ENCODE data around the gene ANKRD29. TPM values are rescaled to one million over a fixed set of nuclear protein-coding genes. Genes with fewer than 3 reads are reported as not detected.

The ANKRD29 gene
- total and polyA plus RNA-seq, 2 experiments from 2014 or later: 6.6 to 36.6 TPM

DNA sequence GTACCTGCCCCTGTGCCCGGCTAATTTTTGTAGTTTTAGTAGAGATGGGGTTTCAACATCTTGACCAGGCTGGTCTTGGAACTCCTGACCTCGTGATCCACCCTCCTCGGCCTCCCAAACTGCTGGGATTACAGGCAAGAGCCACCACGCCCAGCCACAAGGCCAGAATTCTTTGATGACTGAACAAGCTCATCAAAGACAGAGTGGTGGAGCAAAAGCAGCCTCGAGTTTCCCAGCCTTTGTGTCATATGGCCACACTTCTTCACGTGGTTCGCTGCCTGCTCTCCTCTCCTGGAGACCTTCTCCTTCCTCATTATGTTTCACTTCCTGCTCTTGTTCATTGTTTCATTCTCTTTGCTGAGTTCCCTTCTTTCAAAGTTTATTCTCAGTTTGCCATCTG is 66.5 kb downstream of the ANKRD29 start:
- DNase-seq (ENCODE audit: low spot score) (no peak), ATAC-seq (no peak)
- Histone ChIP-seq H3K9me2 (ENCODE audit: insufficient read depth) (no peaks in the 10 kb centered on the region), H3K27ac (ENCODE audit: low read depth) (no peak overlapping the region), H3K4me3 (no peak overlapping the region), H4K20me1 (replicated peaks; ENCODE audit: insufficient read depth) (no peaks in the 10 kb centered on the region), H3K4me2 (no peak overlapping the region), H3K27me3 (ENCODE audit: insufficient read depth) (no peaks in the 10 kb centered on the region), H2AFZ (no peak overlapping the region; the same call in 1 of the 2 replicates), H3K4me1 (ENCODE audit: insufficient read depth) (no peaks in the 10 kb centered on the region; the same call in 1 of the 2 replicates), H3K79me2 (replicated peaks; ENCODE audit: insufficient read depth) (no peaks in the 10 kb centered on the region), H3K36me3 (ENCODE audit: insufficient read depth) (no peaks in the 10 kb centered on the region), H3F3A (replicated peaks; ENCODE audit: low read depth) (no peaks in the 10 kb centered on the region)
- TF ChIP-seq, protein P1, sequence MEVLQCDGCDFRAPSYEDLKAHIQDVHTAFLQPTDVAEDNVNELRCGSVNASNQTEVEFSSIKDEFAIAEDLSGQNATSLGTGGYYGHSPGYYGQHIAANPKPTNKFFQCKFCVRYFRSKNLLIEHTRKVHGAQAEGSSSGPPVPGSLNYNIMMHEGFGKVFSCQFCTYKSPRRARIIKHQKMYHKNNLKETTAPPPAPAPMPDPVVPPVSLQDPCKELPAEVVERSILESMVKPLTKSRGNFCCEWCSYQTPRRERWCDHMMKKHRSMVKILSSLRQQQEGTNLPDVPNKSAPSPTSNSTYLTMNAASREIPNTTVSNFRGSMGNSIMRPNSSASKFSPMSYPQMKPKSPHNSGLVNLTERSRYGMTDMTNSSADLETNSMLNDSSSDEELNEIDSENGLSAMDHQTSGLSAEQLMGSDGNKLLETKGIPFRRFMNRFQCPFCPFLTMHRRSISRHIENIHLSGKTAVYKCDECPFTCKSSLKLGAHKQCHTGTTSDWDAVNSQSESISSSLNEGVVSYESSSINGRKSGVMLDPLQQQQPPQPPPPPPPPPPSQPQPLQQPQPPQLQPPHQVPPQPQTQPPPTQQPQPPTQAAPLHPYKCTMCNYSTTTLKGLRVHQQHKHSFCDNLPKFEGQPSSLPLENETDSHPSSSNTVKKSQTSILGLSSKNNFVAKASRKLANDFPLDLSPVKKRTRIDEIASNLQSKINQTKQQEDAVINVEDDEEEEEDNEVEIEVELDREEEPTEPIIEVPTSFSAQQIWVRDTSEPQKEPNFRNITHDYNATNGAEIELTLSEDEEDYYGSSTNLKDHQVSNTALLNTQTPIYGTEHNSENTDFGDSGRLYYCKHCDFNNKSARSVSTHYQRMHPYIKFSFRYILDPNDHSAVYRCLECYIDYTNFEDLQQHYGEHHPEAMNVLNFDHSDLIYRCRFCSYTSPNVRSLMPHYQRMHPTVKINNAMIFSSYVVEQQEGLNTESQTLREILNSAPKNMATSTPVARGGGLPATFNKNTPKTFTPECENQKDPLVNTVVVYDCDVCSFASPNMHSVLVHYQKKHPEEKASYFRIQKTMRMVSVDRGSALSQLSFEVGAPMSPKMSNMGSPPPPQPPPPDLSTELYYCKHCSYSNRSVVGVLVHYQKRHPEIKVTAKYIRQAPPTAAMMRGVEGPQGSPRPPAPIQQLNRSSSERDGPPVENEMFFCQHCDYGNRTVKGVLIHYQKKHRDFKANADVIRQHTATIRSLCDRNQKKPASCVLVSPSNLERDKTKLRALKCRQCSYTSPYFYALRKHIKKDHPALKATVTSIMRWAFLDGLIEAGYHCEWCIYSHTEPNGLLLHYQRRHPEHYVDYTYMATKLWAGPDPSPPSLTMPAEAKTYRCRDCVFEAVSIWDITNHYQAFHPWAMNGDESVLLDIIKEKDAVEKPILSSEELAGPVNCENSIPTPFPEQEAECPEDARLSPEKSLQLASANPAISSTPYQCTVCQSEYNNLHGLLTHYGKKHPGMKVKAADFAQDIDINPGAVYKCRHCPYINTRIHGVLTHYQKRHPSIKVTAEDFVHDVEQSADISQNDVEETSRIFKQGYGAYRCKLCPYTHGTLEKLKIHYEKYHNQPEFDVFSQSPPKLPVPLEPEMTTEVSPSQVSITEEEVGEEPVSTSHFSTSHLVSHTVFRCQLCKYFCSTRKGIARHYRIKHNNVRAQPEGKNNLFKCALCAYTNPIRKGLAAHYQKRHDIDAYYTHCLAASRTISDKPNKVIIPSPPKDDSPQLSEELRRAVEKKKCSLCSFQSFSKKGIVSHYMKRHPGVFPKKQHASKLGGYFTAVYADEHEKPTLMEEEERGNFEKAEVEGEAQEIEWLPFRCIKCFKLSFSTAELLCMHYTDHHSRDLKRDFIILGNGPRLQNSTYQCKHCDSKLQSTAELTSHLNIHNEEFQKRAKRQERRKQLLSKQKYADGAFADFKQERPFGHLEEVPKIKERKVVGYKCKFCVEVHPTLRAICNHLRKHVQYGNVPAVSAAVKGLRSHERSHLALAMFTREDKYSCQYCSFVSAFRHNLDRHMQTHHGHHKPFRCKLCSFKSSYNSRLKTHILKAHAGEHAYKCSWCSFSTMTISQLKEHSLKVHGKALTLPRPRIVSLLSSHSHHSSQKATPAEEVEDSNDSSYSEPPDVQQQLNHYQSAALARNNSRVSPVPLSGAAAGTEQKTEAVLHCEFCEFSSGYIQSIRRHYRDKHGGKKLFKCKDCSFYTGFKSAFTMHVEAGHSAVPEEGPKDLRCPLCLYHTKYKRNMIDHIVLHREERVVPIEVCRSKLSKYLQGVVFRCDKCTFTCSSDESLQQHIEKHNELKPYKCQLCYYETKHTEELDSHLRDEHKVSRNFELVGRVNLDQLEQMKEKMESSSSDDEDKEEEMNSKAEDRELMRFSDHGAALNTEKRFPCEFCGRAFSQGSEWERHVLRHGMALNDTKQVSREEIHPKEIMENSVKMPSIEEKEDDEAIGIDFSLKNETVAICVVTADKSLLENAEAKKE (CRISPR knock-in tag; IDR thresholded peaks at IDR 0.05): no peak
- TF ChIP-seq ZNF114 (CRISPR knock-in tag; IDR thresholded peaks at IDR 0.05): no peak
- no peak for TF ChIP-seq JUNB (IDR thresholded peaks at IDR 0.05; ENCODE audit: unreplicated experiment)
- TF ChIP-seq, protein P2, sequence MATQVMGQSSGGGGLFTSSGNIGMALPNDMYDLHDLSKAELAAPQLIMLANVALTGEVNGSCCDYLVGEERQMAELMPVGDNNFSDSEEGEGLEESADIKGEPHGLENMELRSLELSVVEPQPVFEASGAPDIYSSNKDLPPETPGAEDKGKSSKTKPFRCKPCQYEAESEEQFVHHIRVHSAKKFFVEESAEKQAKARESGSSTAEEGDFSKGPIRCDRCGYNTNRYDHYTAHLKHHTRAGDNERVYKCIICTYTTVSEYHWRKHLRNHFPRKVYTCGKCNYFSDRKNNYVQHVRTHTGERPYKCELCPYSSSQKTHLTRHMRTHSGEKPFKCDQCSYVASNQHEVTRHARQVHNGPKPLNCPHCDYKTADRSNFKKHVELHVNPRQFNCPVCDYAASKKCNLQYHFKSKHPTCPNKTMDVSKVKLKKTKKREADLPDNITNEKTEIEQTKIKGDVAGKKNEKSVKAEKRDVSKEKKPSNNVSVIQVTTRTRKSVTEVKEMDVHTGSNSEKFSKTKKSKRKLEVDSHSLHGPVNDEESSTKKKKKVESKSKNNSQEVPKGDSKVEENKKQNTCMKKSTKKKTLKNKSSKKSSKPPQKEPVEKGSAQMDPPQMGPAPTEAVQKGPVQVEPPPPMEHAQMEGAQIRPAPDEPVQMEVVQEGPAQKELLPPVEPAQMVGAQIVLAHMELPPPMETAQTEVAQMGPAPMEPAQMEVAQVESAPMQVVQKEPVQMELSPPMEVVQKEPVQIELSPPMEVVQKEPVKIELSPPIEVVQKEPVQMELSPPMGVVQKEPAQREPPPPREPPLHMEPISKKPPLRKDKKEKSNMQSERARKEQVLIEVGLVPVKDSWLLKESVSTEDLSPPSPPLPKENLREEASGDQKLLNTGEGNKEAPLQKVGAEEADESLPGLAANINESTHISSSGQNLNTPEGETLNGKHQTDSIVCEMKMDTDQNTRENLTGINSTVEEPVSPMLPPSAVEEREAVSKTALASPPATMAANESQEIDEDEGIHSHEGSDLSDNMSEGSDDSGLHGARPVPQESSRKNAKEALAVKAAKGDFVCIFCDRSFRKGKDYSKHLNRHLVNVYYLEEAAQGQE (IDR thresholded peaks at IDR 0.05; ENCODE audit: unreplicated experiment): no peak
- TF ChIP-seq EZH2phosphoT487 (IDR thresholded peaks at IDR 0.05; ENCODE audit: unreplicated experiment): no peak
- TF ChIP-seq, protein P3, sequence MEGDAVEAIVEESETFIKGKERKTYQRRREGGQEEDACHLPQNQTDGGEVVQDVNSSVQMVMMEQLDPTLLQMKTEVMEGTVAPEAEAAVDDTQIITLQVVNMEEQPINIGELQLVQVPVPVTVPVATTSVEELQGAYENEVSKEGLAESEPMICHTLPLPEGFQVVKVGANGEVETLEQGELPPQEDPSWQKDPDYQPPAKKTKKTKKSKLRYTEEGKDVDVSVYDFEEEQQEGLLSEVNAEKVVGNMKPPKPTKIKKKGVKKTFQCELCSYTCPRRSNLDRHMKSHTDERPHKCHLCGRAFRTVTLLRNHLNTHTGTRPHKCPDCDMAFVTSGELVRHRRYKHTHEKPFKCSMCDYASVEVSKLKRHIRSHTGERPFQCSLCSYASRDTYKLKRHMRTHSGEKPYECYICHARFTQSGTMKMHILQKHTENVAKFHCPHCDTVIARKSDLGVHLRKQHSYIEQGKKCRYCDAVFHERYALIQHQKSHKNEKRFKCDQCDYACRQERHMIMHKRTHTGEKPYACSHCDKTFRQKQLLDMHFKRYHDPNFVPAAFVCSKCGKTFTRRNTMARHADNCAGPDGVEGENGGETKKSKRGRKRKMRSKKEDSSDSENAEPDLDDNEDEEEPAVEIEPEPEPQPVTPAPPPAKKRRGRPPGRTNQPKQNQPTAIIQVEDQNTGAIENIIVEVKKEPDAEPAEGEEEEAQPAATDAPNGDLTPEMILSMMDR (conservative IDR thresholded peaks at IDR 0.05; ENCODE audit: low read depth in 2 of 2): no peak
- no peak for TF ChIP-seq CREB1 (CRISPR knock-in tag; IDR thresholded peaks at IDR 0.05; ENCODE audit: low read depth)
- TF ChIP-seq STAT1 (IDR thresholded peaks at IDR 0.05; ENCODE audit: unreplicated experiment): no peak
- no peak for TF ChIP-seq NANOG (IDR thresholded peaks at IDR 0.05; ENCODE audit: borderline replicate concordance)
- TF ChIP-seq, protein P4, sequence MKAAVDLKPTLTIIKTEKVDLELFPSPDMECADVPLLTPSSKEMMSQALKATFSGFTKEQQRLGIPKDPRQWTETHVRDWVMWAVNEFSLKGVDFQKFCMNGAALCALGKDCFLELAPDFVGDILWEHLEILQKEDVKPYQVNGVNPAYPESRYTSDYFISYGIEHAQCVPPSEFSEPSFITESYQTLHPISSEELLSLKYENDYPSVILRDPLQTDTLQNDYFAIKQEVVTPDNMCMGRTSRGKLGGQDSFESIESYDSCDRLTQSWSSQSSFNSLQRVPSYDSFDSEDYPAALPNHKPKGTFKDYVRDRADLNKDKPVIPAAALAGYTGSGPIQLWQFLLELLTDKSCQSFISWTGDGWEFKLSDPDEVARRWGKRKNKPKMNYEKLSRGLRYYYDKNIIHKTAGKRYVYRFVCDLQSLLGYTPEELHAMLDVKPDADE (IDR thresholded peaks at IDR 0.05): no peak
- TF ChIP-seq POLR2AphosphoS5 (IDR thresholded peaks at IDR 0.05; ENCODE audit: low read depth): no peak
- no peak for TF ChIP-seq ZNF331 (CRISPR knock-in tag; IDR thresholded peaks at IDR 0.05; ENCODE audit: low read depth)
- Mint-ChIP-seq H3K27ac (no peak overlapping the region), H3K27me3 (ENCODE audit: insufficient read depth, low read depth, poor library complexity) (no peaks in the 10 kb centered on the region), H3K4me1 (no peaks in the 10 kb centered on the region), H3K9me3 (peaks cover 3% of the 10 kb centered on the region; the same call in 1 of the 3 replicates), H3K4me3 (no peak overlapping the region), H3K36me3 (ENCODE audit: low read depth) (no peaks in the 10 kb centered on the region)
